Measurements from ENCODE around the gene MTCH2. TPM values are rescaled to one million over a fixed set of nuclear protein-coding genes. Genes with fewer than 3 reads are reported as not detected.

MTCH2 gene
- total RNA-seq, 1 donor from 2014 or later: 55.9 TPM

DNA sequence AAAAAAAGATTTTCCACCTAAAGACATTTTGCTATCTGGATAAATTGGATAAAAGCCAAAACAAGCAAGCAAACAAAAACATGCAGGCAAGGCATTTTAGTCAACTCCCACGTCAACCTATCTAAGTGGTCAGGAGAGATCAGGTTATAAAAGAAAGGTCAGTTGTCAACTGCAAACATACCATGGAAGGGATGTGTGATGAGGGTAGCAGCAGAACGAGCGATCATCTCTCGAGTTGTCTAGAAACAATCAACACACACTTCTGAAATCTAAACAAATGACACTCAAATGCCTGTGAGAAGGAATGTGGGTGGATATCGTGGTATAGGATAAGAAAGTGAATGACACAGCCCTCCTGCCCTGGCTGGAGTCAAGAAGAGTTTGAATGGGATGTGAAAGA is 10.9 kb downstream of the MTCH2 start:
- Histone ChIP-seq H3K9me3 (no peaks in the 10 kb centered on the region), H3K4me3 (no peak overlapping the region), H3K36me3 (peaks cover 65 to 83% of the 10 kb centered on the region in 2 donors), H3K27ac (no peak overlapping the region), H3K27me3 (no peaks in the 10 kb centered on the region), H3K4me1 (no peaks in the 10 kb centered on the region)
- no peak for TF ChIP-seq CTCF (IDR thresholded peaks at IDR 0.05)
- intact Hi-C loops (cut with DNase I): no loop called here
- no peak for DNase-seq (ENCODE audit: low spot score in 2 of 2)

GRCh38 chr11:47628026-47628425 is 14.3 kb downstream of the MTCH2 start:
- Histone ChIP-seq H3K27ac (no peak overlapping the region), H3K36me3 (peaks cover 73 to 86% of the 10 kb centered on the region in 2 donors), H3K4me1 (no peaks in the 10 kb centered on the region), H3K4me3 (no peak overlapping the region), H3K27me3 (no peaks in the 10 kb centered on the region), H3K9me3 (no peaks in the 10 kb centered on the region)
- no peak for DNase-seq (ENCODE audit: low spot score in 2 of 2)
- intact Hi-C loops (cut with DNase I): no loop called here
- no peak for TF ChIP-seq CTCF (IDR thresholded peaks at IDR 0.05)

GRCh38 chr11:47626234-47626633 is 16.1 kb downstream of the MTCH2 start:
- no peaks in the 10 kb centered on the region for H3K9me3 ChIP-seq
- TF ChIP-seq CTCF (IDR thresholded peaks at IDR 0.05): no peak
- H3K4me1 ChIP-seq: no peaks in the 10 kb centered on the region
- H3K27ac ChIP-seq: no peak overlapping the region
- no peak overlapping the region for H3K4me3 ChIP-seq
- peaks cover 77 to 97% of the 10 kb centered on the region in 2 donors for H3K36me3 ChIP-seq
- DNase-seq (ENCODE audit: low spot score in 2 of 2): no peak
- no peaks in the 10 kb centered on the region for H3K27me3 ChIP-seq
- intact Hi-C loops (cut with DNase I): no loop called here

GRCh38 chr11:47620836-47621378 is 21.5 kb downstream of the MTCH2 start:
- no peak for DNase-seq (ENCODE audit: low spot score in 2 of 2)
- Histone ChIP-seq H3K9me3 (no peaks in the 10 kb centered on the region), H3K27me3 (no peaks in the 10 kb centered on the region), H3K36me3 (peaks cover 63 to 81% of the 10 kb centered on the region in 2 donors), H3K4me3 (no peak overlapping the region), H3K4me1 (no peaks in the 10 kb centered on the region), H3K27ac (no peak overlapping the region)
- intact Hi-C loops (cut with DNase I): no loop called here
- no peak for TF ChIP-seq CTCF (IDR thresholded peaks at IDR 0.05)

DNA sequence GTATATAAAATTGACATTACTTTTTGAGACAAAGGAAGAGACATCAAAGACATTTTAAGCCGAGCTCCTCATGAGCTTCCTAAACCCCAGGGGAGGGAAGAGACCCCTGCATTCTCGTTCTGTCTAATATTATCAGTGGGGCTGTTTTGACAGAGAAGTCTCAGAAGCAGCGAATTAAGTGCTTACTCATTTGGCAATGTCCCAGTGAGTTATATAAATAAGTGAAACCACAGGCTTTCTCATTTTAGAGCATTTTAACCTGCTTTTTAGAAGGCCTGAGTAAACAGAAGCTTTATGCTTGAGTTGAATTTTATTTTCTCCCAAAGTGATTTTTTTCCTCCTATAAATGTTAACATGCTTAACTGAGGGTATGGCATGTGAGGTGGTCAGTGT is 24.9 kb downstream of the MTCH2 start:
- H3K27me3 ChIP-seq: no peaks in the 10 kb centered on the region
- H3K4me3 ChIP-seq: no peak overlapping the region
- no peak overlapping the region for H3K27ac ChIP-seq
- no peaks in the 10 kb centered on the region for H3K9me3 ChIP-seq
- TF ChIP-seq CTCF (IDR thresholded peaks at IDR 0.05): no peak
- intact Hi-C loops (cut with DNase I): no loop called here
- H3K4me1 ChIP-seq: no peaks in the 10 kb centered on the region
- DNase-seq (ENCODE audit: low spot score in 2 of 2): no peak
- peaks cover 32 to 47% of the 10 kb centered on the region in 2 donors for H3K36me3 ChIP-seq
